Esophagus squamous epithelium (tissue), 4 donors: ENCODE data around the gene ROPN1.
"Not testable (repeated sequence)": the region's sequence is repeated elsewhere in the genome, so short reads cannot be mapped to it uniquely, and the experiment has no call there.

Source experiments
- POLR2A ChIP-seq, 4 donors: fragments of 450-650 bp; IDR thresholded peaks; one replicate each; pipeline ENCODE4 v1.6.1; 2017; ENCODE audit warnings: antibody characterized with exemption in 4 of 4, mild to moderate bottlenecking in 4 of 4, moderate library complexity in 3 of 4
- TF ChIP-seq, protein P1 (sequence below), 6 experiments: fragments of 450-650 bp in 4 of 6; fragments of 200-600 bp in 2 of 6; sonication (generic) in 2 of 6; IDR thresholded peaks; one replicate each; pipeline ENCODE4 v1.5.1; 2016 to 2019; ENCODE audit warnings: antibody characterized with exemption in 6 of 6, mild to moderate bottlenecking in 4 of 6, moderate library complexity in 4 of 6

DNA sequence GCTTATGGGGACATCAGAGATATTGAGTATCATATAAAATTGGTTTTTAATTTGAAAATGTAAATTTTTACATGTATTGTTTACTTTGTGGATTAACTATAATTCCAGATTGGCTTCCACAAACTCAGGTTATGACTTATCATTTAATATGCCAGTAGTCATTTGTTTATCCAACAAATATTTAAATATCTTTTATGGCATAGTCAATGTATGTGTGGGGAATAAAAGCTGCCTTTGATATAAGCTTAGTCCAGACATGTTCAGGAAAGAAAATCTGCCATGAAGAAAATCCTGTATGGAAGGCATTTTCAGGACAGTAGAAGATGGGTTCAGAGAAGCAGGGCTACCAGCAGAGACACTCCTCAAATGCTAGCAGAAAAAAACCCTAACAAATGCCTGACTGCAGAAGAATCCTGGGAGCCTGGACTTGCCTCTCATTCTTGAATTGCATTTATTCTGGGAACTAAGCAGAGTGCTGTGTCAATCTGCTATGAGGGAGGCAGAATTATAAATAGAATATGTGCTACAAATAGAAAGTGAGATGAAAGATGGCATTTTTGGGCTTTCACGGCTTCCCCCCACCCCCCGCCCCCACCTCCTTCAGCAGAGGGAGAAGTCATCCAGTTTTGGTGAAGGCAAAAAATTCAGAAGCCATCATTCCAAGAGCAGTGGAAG, 10.6 kb upstream of the ROPN1 start:
- TF ChIP-seq, protein P1, sequence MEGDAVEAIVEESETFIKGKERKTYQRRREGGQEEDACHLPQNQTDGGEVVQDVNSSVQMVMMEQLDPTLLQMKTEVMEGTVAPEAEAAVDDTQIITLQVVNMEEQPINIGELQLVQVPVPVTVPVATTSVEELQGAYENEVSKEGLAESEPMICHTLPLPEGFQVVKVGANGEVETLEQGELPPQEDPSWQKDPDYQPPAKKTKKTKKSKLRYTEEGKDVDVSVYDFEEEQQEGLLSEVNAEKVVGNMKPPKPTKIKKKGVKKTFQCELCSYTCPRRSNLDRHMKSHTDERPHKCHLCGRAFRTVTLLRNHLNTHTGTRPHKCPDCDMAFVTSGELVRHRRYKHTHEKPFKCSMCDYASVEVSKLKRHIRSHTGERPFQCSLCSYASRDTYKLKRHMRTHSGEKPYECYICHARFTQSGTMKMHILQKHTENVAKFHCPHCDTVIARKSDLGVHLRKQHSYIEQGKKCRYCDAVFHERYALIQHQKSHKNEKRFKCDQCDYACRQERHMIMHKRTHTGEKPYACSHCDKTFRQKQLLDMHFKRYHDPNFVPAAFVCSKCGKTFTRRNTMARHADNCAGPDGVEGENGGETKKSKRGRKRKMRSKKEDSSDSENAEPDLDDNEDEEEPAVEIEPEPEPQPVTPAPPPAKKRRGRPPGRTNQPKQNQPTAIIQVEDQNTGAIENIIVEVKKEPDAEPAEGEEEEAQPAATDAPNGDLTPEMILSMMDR (IDR thresholded peaks at IDR 0.05): not testable (repeated sequence)
- TF ChIP-seq POLR2A (IDR thresholded peaks at IDR 0.05): not testable (repeated sequence)
